HG02763 (cell line): ENCODE data around the gene CPED1.
A peak's percentile ranks its signal among the peaks of the same experiment; 100 is the strongest.
"Not testable (repeated sequence)": the region's sequence is repeated elsewhere in the genome, so short reads cannot be mapped to it uniquely, and the experiment has no call there.

Experiments
- ATAC-seq: cut with Tn5 transposase; IDR thresholded peaks from one replicate; pipeline ENCODE4 v1.9.1; 2021; ENCODE audit warnings: mild to moderate bottlenecking, moderate library complexity; ENCODE audit not compliant: unreplicated experiment

The CPED1 gene

DNA sequence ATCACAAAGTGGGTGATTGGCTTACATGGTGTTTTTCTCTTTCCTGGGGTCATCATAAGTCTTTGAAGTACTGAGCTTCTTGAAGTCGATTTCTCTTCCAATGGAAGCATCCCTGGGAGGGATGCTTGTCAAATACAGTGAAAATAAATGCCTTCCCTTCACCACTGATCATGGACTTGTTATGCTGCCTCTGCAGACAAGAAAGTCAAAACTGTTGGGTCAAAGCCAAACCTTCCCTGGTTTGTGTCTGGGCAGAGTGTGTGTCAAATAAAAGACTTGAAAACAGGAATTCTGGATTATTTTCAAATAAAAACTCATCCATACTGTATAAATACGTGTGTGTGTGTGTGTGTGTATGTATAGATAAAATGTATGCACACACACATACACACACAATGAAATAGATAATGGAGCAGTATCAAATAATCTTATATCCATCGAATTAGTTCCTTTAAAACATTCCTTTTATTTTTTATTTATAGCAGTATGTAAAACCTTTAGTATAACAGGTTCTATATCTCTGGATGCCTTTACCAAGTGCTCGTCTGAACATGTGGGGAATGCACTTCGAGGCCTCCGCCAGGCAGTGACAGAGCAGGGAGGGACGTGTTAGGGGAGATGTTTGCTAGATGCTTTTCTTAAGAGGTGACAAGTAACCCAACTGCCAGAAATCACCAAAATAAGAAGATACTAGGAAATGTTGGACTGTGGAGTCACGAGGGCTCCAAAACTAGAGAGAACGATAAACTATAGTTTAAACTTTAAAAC, 313.1 kb downstream of the CPED1 start:
- no peak for ATAC-seq

DNA sequence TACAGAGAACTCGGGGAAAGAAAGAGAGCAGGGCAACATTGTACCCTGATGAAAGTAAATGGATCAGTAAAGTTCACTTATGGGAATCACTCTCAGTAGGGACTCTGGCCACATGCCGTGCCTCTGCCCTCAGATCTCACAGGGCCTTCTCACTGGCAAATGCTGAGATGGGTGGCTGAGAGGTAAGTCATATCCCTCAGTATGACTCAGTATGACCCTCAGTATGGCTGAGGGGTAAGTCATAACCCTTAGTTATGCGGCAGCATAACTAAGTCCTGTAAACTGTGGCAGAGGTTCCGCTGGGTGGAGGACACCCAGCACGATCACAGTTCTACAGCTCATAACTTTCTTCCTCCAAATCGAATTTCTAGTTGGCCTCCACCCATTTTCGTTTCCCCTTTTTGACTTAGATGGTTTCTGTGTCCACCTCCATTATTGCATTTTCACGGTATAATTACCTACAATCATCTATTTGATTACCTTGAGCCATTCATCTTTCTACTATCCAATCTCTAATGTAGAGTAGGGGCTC, 313.8 kb downstream of the CPED1 start:
- peak; percentile 86 for ATAC-seq

DNA sequence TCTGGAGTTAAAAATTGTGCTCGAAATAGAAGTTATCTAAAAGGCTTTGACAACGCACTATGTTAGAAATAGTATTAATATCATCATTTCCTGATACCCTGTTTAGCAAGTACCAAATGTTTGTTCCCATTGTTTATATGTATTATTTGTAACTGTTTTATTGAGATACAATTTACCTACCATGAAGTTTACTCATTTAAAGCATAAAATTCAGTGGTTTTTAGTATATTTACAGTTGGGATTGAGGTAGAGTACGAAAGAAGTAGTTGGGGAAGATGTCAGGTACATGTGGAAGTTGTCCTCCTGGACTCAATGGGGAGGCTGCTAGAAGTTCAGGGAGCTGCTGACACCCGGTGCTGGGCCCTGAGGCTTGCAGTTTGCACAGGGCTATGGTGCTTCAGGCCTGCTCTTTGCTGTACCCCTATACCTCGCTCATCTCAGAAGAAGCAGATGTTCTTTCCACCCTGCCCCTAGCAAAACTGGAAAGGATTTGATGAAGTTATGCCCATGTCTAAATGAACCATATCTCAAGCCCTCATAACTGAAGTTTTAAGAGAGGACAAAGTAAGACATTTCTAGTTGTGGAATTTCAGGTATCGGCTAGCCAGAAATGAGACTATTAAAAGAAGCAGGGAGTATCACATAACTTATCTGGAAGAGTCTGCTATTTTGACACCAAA, 315.1 kb downstream of the CPED1 start:
- ATAC-seq, result no peak

DNA sequence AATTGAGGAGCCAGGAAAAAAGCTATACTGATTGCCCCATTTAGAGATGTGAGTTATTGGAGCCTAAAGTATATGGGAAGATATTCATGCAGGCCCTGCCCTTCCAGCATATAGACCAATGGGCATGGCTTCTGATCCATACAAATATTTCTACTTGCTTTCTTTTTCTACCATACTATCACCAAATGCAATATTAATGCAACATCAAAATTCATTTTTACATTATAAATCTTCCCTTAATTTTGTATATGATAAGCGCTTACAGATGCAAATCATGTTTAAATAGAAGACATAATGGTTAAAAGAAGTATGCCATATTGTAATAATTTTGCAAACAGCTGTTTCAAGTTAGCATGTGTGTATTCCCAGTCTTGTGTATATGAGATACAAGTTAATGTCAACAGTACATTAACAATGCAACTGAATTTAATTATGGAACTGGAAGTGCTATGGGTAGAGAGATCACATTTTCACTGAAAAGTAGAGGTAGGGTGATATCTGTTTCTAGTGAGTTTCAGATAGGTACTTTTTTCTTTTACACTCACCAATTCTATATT, 315.7 kb downstream of the CPED1 start:
- no peak for ATAC-seq

DNA sequence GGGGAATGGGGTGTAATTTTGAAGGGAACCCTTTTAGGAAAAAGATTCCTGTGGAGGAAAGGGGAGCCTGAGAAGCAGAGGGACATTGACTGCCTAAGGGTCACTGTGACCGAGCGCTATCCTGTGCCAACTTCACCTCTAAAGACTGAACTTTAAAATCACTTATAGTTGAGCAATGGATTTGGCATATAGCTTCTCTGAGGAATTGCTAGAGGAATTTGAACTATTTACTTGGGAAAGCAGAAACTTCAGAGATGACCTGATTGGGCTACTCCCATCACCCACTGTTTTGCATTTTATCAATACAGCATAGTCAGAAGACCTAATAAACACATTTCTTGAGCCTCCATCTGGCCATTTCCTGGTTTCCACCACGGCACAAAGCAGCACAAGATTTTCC, 316.6 kb downstream of the CPED1 start:
- ATAC-seq, result no peak

DNA sequence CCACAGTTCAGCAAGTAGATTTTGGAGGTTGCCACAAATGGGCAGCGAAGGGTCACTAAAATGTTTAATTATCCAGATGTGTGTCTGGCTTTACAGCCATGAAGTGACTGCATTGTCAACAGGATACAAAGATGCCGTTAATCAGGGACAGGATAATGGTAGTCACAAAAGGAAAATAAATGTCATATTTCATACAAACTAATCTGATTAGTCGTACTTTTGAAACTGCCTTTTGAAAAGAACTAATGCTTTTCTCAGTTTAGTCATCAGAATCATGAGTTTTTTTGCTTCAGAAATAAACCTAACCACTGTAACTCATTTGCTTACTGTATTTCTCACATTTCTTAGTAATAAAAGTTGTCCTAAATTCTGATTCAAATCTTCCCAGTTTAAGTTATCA, 318.1 kb downstream of the CPED1 start:
- no peak for ATAC-seq

DNA sequence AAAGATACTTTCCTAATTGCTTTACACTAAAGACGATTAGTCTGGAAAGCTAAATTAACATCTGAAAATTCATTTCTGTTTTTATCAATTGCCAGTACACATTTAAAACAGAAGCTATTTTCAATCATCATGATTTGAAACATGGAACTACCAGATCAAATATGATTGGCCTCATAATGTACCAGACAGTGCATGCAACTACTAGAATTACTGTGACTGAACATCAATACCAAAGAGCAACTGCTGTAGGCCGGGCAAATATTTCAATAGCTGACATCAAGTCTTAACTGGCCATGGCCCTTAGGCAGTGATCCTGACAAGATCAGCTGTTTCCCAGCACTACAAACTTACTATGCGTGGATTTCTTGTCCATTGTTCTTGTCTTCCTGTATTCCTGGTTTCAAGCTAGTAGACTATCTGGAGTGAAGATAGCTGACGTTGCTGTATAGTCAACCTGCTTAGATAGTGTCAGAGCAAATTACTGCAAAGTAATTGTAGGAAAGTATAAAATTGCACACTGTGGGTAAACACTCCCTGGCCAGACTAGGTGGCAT, 318.6 kb downstream of the CPED1 start:
- no peak for ATAC-seq

DNA sequence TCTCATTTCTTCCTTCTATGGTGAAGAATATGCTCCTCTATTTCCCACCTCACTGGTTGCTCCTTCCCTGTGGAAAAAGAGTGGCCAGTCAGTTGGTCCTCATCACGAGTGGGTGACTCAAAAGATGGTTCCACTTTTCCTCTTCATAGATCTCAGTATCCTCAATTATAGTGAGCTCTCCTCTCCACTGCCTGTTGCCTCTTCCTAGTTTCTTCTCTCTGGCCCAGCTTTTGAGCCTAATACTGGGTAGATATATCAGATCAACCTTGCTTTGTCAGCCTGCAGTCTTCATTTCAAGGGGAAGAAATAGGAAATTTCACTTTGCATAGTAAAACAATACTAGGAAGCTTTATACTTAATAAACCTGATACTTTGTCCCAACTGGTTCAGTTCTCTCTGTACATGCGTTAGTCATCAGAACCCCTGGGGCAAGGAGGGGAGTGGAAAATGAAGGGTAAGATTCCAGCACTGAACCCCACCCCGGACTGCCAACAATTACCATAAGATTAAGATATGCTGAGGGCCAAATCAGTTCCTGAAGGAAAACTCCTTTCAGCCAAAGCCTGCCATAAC, 324.8 kb downstream of the CPED1 start:
- ATAC-seq, result no peak

DNA sequence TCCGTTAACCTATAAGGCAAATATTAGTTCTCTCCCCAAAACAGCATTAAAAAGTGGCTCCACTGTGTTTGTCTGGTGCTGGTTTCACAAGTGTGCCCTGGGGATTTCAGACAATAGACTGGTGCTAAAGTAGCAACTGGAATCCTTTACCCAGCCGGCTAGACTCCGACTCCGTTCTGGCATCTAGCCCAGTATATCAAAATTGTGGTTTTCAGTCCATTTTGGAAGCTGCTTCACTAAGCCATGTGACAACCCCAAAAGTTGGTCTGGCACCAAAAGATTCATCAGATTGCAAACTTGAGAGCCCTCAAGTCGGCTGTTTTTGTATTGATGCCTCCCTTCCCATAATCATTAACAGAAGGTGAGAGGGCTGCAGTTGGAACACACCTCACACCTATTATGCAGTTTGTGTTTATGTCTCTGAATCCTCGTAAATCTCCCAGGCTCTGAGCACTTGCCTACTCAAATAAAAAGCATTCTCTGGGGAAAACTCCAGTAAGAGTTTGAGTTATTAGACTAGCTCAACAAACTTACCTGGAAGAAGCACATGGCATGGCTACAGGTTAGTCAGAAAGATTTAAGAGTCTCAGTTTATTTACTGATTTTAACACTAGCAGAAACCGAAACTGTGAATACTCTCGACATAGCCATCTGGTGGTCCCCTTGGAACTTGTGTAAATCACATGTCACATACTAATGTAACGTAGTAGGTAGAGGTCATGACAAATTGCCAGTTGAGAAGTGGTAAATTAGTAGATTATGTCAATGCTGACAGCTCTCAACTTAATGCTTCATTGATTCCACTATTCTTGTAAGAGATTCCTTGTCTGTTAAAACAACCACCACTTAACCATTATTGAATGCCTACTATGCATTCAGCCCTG, 325.5 kb downstream of the CPED1 start:
- ATAC-seq, result peak; percentile 86

DNA sequence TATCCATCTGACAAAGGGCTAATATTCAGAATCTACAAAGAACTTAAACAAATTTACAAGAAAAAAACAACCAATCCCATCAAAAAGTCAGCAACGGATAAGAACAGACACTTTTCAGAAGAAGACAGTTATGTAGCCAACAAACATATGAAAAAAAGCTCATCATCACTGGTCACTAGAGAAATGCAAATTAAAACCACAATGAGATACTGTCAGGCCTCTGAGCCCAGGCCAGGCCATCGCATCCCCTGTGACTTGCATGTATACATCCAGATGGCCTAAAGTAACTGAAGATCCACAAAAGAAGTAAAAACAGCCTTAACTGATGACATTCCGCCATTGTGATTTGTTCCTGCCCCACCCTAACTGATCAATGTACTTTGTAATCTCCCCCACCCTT, 326.7 kb downstream of the CPED1 start:
- ATAC-seq, result not testable (repeated sequence)

DNA sequence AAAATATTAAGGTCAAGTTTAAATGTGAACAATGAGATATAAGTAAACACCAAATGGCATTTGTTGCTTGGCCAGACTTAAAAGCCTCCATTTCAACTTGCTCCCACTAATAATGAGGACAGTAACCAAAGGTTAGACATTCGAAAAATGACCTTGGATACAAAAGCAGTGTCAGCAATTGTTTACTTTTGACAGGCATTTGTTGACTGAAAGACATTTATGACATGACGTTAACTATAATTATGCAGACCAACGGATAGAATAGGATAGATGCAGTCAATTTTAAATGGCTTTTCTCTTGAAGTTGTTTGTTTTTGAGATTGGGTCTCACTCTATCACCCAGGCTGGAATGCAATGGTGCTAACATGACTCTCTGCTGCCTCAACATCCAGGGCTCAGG, 333.9 kb downstream of the CPED1 start:
- ATAC-seq, result no peak

DNA sequence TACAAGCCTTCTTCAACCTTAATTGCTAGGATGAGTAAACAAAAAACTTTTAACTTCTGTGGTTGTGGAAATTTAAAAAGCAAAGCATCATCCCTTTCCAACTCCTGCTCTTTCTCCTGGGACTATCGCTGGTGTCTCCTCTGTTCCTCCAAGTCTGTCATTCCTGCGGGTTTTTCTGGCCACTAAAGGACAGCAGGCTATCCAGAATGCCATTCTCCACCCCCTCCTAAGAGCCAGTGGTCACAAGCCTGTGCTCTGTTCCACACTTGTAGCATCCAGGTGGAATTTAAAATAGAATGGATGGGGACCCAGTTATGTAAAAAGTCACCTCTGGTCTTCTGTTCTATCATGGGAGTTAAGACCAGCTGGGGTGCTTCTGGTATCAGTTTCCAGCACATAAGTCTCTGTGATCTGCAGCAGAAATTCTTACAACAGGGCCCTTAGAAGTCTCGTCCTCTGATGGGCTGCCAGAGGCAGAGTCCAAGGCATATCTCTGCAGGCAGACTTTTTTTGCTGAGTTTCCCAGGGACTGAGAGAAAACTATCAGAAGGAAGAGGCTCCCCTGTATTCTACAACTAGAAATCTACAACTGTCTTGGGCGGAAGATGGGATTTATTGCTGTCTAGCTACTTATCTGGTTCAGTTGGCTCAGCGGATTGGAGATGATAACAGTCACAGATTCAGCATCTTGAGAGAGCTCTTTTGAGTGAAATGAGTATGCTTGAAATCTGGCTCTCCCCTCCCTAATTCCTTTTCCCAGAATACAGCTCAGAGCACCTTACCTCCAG, 335.2 kb downstream of the CPED1 start:
- no peak for ATAC-seq

DNA sequence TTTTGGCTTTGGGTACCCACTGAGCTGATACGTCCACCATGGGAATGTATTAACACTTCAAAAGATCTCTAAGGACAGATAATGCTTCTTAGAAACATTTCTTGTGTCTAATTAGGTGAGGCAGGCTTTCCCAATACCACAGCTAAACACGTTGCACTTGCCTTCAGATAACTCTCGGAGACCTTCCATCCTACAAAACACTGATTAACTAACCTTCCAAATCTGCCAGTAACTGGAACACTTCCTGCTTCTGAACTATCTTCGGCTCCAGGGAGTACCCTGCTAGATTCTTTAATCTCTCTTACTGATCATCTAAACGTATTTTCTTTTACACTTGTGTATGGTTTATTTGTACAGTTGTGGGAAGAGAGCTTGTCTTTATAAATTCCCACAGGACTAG, 339.2 kb downstream of the CPED1 start:
- no peak for ATAC-seq

DNA sequence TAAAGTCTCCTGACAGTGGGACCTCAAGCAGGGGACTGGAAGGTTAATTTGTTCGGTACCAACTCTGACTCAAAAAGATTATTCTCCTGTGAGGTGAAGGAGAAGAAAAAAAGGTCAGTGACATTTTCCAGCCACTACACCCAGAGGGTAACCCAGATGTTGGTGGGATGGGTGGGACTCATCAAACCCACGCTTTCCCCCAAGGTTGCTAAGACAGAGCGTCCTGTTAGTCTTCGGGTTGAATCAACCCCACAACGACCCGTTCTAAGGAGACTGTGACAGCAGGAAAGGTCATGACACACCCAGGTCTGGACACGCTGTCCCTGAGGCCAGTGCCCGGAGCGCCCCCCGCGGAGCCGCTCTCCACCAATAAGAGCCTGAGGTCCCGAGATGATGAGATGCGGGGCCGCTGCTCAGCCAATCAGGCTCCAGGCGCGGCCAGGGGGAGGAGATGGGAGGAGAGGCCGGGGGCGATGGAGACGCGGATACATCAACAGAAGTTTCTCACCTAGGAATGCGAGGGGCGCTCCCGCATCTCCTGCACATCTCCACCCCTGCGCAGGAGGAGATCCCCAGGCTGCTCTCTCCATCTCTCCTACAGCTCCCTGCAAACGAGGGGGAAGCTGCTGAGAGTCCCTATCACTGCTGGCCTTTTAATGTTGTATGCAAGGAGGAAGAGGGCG, 340.1 kb downstream of the CPED1 start, which contains the start of gene WNT16:
WNT16 (plus strand) TSS at position 493 of the 683 bp plus-strand sequence. CDS start 293 bp downstream, outside the sequence.
- ATAC-seq, result no peak

DNA sequence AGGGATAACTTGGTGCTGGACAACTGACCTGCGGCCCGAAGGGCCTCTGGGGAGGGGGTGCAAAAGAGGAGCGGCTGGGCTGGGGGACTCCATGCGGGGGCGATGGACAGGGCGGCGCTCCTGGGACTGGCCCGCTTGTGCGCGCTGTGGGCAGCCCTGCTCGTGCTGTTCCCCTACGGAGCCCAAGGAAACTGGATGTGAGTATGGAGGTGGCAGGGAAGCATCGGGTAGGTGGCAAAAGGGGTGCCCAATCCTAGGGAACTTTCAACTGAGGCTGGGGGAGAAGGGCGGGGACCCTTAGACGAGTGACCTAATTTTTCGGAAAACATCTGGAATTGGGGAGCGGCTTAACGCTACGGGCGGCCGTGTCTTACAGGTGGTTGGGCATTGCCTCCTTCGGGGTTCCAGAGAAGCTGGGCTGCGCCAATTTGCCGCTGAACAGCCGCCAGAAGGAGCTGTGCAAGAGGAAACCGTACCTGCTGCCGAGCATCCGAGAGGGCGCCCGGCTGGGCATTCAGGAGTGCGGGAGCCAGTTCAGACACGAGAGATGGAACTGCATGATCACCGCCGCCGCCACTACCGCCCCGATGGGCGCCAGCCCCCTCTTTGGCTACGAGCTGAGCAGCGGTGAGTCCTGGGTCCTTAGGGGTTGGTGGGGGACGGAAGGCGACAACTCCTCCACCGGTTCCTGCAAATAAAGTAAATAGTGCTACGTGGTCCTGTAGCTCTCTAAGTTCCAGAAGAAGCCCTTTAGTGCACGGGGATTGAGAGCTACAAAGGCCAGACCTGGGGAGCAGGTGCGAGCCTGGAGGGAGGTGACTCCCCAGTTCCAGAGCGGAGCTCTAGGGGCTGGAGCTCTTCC, 340.9 kb downstream of the CPED1 start:
- peak; percentile 48 for ATAC-seq

DNA sequence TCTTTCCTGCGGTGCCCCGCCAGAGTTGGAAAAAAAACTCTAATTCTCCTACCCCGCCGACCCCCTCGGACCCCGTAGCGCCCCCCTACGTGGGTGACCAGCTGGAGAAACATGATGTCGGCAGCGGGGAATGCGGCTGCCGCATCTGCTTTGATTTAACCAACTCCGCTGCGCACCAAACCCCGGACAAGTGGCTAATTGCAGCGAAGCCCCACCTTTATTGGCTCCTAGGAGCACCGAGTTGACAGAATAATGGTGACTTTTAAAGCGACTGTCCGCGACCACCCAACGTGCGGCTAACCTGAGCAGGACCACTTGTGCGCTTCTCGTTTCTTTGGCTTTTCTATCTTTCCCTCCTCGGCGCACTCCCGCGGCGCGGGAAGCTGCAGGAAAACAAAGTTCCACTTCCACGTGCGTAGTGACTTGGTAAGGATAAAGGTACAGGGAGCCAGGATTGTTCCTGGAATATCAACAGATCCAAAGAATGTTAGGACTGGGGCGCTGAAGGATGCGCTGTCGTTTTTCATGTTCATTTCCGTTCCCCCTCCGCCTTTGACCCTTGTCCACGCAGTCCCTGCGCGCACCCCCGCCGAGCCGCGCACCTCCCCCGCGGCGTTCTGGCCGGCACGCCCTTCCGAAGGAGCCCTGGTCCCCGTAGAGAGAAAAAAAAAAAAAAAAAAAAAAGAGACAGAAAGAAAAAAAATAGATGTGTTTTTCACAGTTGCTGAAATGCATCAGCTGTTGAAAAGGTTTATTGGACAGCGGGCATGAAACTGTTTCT, 341.7 kb downstream of the CPED1 start:
- no peak for ATAC-seq

DNA sequence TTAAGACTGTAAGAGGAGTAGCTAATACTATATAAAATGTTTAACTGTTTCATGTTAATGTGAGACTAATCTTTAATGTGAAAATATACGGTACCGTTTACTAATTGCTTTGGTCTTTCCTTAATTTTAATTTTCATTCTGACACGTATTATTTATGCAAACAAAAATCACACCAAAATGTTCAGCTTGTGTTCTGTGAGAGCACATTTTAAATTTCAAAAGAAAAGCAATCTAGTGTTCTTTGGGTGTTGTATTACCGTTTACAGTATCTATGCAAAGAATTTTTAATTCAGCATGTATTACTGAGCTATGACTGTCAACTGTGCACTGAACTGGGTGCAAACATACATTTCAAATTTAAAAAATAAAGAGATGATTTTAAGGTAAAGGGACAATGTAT, 342.5 kb downstream of the CPED1 start:
- ATAC-seq, result no peak
